GM21367 (cell line): ENCODE data around the gene KLHL22.
"Not testable (repeated sequence)": the region's sequence is repeated elsewhere in the genome, so short reads cannot be mapped to it uniquely, and the experiment has no call there.

Experiments
- ATAC-seq: cut with Tn5 transposase; IDR thresholded peaks from one replicate; pipeline ENCODE4 v1.9.1; 2021; ENCODE audit not compliant: unreplicated experiment

KLHL22 gene

GRCh38 chr22:20405291-20405930 lies 90.2 kb downstream of the KLHL22 start:
- no peak for ATAC-seq

DNA sequence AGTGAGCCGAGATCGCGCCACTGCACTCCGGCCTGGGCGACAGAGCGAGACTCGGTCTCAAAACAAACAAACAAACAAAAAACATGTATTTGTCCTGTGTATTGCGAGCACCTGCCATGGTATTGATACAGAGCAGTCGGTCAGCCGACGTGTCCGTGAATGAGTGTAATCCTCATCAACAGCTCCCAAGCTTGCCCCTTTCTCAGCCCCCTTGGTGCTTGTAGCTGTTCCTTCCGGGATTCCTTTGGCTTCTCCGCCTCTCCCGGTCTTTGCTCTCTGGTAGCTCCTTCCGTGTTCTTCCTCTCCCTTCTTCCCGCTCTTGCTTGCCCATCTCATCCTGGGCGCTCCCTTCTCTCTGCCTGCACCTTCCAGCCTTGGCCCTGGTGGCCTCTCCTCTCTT lies 90.7 kb downstream of the KLHL22 start:
- ATAC-seq = no peak

DNA sequence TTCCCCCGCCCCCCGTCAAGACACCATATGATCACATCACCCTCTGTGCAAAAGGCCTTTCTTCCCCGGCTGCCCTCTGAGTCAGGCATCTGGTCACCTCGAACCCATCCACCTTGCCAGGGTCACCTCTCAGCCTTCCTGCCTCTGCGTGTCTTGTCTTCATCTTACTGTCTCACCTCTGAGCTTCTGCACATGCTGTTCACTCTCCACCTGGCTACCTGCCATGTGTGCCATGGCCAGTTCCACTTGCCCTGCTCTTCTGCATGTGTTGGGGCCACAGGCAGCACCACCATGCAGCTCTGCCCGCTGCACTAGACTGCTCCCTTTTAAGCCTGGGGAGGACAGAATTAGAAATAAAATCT lies 91.8 kb downstream of the KLHL22 start:
- no peak for ATAC-seq

GRCh38 chr22:20402960-20403778 lies 92.4 kb downstream of the KLHL22 start:
- ATAC-seq = no peak

DNA sequence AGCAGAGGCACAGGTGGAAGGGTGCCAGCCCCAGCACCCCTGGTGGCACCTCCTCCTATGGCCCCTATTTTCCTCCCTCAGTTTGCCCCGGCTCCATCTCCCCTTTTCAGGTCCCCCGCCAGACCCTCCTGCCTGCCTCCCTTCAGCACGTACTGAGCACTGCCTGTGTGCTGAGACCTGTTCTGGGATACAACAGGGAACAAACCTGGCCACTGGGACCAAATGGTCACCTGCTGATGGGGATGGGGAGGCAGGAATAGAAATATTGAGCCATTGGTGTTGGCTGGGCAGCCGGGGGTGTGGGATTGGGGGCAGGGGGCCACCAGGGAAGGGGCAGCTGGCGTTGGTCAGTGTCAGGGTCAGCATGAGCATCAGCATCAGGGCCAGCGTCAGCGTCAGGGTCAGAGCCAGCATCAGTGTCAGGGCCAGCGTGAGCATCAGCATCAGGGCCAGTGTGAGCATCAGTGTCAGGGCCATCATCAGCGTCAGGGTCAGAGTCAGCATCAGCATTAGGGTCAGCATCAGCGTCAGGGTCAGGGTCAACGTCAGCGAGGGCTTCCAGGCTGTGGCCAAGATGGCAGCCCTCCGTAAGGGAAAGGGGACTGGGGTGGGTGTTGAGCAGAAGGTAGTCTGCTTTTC lies 94.1 kb downstream of the KLHL22 start:
- no peak for ATAC-seq

GRCh38 chr22:20400606-20401375 lies 94.8 kb downstream of the KLHL22 start:
- no peak for ATAC-seq

- ATAC-seq = no peak
These were observed 95.6 kb downstream of the KLHL22 start for GRCh38 chr22:20399866-20400605.

- no peak for ATAC-seq
These were observed 97.2 kb downstream of the KLHL22 start for GRCh38 chr22:20398420-20398819.

- ATAC-seq = no peak
These were observed 98.1 kb downstream of the KLHL22 start for GRCh38 chr22:20397498-20397897.

GRCh38 chr22:20396639-20397038 lies 99.0 kb downstream of the KLHL22 start:
- ATAC-seq = no peak

GRCh38 chr22:20395907-20396287 lies 99.7 kb downstream of the KLHL22 start:
- ATAC-seq = no peak

DNA sequence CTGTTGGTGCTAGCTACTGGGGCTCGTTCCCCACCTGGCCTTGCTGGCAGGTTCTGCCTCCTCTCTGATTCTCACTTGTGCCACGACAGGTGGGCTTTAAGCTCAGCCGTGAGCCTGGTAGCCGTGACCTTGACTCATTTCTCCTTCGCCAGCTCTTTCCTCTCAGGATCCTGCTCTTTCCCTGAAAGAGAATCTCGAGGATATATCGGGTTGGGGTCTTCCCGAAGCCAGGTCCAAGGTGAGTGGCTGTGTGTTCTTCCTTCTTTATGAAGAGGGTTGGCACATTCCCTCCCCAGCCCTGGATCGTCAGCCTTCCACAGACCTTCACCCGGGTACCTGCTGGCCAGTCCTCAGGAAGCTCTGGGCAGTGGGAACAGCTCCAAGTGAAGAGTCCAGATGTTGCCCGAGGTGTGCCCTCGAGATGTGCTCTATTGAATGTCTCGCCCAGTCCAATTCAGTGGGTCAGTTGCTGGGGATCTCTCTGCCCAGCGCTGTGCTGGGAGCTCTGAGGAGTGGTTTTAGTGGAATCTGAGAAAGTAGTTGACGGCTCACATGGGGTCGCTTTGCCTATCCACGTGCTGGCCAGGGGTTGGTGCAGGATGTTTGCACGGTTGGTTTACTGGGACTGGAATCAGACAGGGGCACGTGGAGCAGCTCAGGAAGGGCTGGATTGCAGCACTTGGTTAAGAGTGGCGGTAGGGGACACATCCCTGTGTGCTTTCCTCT lies 100.3 kb downstream of the KLHL22 start:
- no peak for ATAC-seq

- ATAC-seq = no peak
These were observed 101.7 kb downstream of the KLHL22 start, which contains the start of gene ZNF74 for GRCh38 chr22:20393705-20394476. Gene ZNF74 (plus strand): TSS chr22:20394151. CDS start chr22:20394629, 478 bp downstream.

DNA sequence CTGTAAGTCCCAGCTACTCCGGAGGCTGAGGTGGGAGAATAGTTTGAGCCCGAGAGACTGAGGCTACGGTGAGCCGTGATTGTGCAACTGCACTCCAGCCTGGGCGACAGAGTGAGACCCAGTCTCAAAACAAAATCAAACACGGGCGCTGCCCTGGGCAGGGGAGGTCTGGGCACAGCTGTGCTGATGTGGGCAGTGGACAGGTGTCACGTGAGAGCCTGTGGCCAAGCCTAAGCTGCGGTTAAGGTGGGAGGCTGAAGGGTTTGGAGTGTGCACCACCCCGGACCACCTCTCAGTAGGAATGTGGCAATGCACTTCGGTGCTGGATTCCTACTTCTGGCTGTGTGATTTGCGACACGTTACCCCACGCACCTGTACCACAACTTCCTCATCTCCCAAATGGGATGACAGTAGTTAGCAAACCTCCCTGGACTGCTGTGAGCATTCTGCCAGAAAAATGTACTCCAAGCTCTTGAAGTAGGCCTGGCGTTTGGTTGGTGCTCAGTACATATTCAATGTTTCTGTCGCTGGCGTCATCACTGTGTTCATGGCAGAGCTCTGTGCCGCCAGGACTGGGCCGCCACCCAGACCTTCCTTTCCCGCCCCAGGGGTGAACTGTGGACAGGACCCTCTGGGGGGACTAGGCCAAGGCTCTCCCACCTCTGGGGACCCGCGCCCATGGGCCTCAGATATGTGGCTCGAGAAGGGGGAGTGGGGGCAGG lies 102.5 kb downstream of the KLHL22 start:
- no peak for ATAC-seq

DNA sequence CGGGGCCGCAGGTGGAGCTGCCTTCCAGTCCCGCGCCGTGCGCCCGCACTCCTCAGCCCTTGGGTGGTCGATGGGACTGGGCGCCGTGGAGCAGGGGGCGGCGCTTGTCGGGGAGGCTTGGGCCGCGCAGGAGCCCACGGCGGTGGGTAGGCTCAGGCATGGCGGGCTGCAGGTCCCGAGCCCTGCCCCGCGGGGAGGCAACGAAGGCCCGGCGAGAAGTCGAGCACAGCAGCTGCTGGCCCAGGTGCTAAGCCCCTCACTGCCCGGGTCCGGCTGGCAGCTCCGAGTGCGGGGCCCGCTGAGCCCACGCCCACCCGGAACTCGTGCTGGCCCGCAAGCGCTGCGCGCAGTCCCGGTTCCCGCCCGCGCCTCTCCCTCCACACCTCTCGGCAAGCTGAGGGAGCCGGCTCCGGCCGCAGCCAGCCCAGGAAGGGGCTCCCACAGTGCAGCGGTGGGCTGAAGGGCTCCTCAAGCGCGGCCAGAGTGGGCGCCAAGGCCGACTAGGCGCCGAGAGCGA lies 103.2 kb downstream of the KLHL22 start:
- ATAC-seq = not testable (repeated sequence)
